Breast epithelium (tissue), 4 donors: ENCODE measurements around the gene PROK2. TPM values are rescaled to one million over a fixed set of nuclear protein-coding genes. Genes with fewer than 3 reads are reported as not detected.

Experiments used
- DNase-seq, 2 donors: peaks; one replicate each; pipeline ENCODE4 v3.0.0-alpha.2; 2019; ENCODE audit warnings: low spot score in 2 of 2
- H3K27ac ChIP-seq, 2 donors: fragments of 200-600 bp; sonication (generic) in 1 of 2; one replicate each; pipeline ENCODE4 v1.5.1; 2016 to 2019; ENCODE audit warnings: mild to moderate bottlenecking in 1 of 2
- H3K27me3 ChIP-seq, 2 donors: fragments of 200-600 bp; sonication (generic) in 1 of 2; one replicate each; pipeline versions ENCODE4 v1.5.1 to v1.6.0; 2017 to 2019; ENCODE audit warnings: control low read depth in 1 of 2, mild to moderate bottlenecking in 1 of 2
- H3K36me3 ChIP-seq: fragments of 200-600 bp; one replicate; pipeline ENCODE4 v1.5.1; 2019
- H3K4me1 ChIP-seq, 2 donors: fragments of 200-600 bp; sonication (generic); one replicate each; pipeline ENCODE4 v1.5.1; 2016 to 2019; ENCODE audit warnings: control low read depth in 1 of 2
- H3K4me3 ChIP-seq, 3 donors: fragments of 200-600 bp; sonication (generic); 1 replicate in 2 of 3; 2 replicates in 1 of 3; pipeline ENCODE4 v1.5.1; 2016 to 2019; ENCODE audit warnings: mild to moderate bottlenecking in 3 of 3, moderate library complexity in 2 of 3
- H3K9me3 ChIP-seq, 2 donors: fragments of 200-600 bp; sonication (generic) in 1 of 2; one replicate each; pipeline ENCODE4 v1.5.1; 2016 to 2019; ENCODE audit warnings: control low read depth in 1 of 2
- CTCF ChIP-seq, 3 donors: fragments of 450-650 bp; IDR thresholded peaks; one replicate each; pipeline ENCODE4 v1.5.1; 2016 to 2017; ENCODE audit warnings: antibody characterized with exemption in 3 of 3, mild to moderate bottlenecking in 3 of 3, moderate library complexity in 3 of 3
- POLR2A ChIP-seq: fragments of 450-650 bp; IDR thresholded peaks from one replicate; pipeline ENCODE4 v1.6.1; 2016; ENCODE audit warnings: antibody characterized with exemption, mild to moderate bottlenecking, moderate library complexity
- POLR2AphosphoS5 ChIP-seq, 3 donors: sonication (generic); formaldehyde crosslinking; IDR thresholded peaks; one replicate each; pipeline ENCODE4 v1.6.1; 2017; ENCODE audit warnings: antibody characterized with exemption in 3 of 3
- intact Hi-C: fragments of 100-400 bp; cut with DNase I; formaldehyde crosslinking; loops from one replicate; pipeline ENCODE4 v1.15.1; 2023; ENCODE audit warnings: low total_unique reads
- total RNA-seq, 3 donors: library from RNA; depleted of rRNA; stranded (reverse); fragments of >200 nt; gene quantifications; one replicate each; pipeline ENCODE4 v1.1.0, GENCODE V29; 2016

Gene PROK2
- total RNA-seq, 3 donors from 2014 or later: not detected

- Histone ChIP-seq H3K27ac (no peak overlapping the region), H3K4me1 (no peaks in the 10 kb centered on the region), H3K9me3 (no peaks in the 10 kb centered on the region), H3K36me3 (no peaks in the 10 kb centered on the region), H3K27me3 (peaks cover 0 to 3% of the 10 kb centered on the region in 2 donors), H3K4me3 (no peak overlapping the region)
- TF ChIP-seq CTCF (IDR thresholded peaks at IDR 0.05): no peak
- no peak for TF ChIP-seq POLR2AphosphoS5 (IDR thresholded peaks at IDR 0.05)
- no peak for TF ChIP-seq POLR2A
- no peak for DNase-seq
- intact Hi-C loops: no loop called here
Observed at GRCh38 chr3:71809321-71810026, 24.5 kb upstream of the PROK2 start.

- intact Hi-C loops: no loop called here
- Histone ChIP-seq H3K4me1 (no peaks in the 10 kb centered on the region), H3K36me3 (no peaks in the 10 kb centered on the region)
Observed at GRCh38 chr3:71806736-71807135, 21.8 kb upstream of the PROK2 start.

GRCh38 chr3:71805691-71806090 is 20.7 kb upstream of the PROK2 start:
- peaks cover 0 to 3% of the 10 kb centered on the region in 2 donors for H3K27me3 ChIP-seq
- H3K9me3 ChIP-seq: no peaks in the 10 kb centered on the region
- no peaks in the 10 kb centered on the region for H3K36me3 ChIP-seq
- intact Hi-C loops: loop anchor here (2.0 kb wide), 1 partner anchor 77 kb away; no protein-coding TSS in a partner anchor
- no peak for DNase-seq
- TF ChIP-seq POLR2AphosphoS5 (IDR thresholded peaks at IDR 0.05) (no peak), CTCF (IDR thresholded peaks at IDR 0.05) (no peak), POLR2A (no peak)
- no peak overlapping the region for H3K4me3 ChIP-seq
- no peaks in the 10 kb centered on the region for H3K4me1 ChIP-seq
- H3K27ac ChIP-seq: no peak overlapping the region

More at GRCh38 chr3:71806736-71807135, 21.8 kb upstream of the PROK2 start:
- Histone ChIP-seq H3K4me3 (no peak overlapping the region), H3K9me3 (no peaks in the 10 kb centered on the region), H3K27ac (no peak overlapping the region), H3K27me3 (peaks cover 0 to 3% of the 10 kb centered on the region in 2 donors)
- TF ChIP-seq POLR2A (no peak), POLR2AphosphoS5 (IDR thresholded peaks at IDR 0.05) (no peak), CTCF (IDR thresholded peaks at IDR 0.05) (no peak)
- DNase-seq: no peak

- Histone ChIP-seq H3K4me1 (no peaks in the 10 kb centered on the region), H3K9me3 (no peaks in the 10 kb centered on the region), H3K27me3 (peaks cover 0 to 3% of the 10 kb centered on the region in 2 donors), H3K36me3 (no peaks in the 10 kb centered on the region), H3K27ac (no peak overlapping the region), H3K4me3 (no peak overlapping the region)
- intact Hi-C loops: loop anchor here (2.0 kb wide), 1 partner anchor 78 kb away; no protein-coding TSS in a partner anchor
- DNase-seq: no peak
- TF ChIP-seq CTCF (IDR thresholded peaks at IDR 0.05): no peak
- no peak for TF ChIP-seq POLR2AphosphoS5 (IDR thresholded peaks at IDR 0.05)
- TF ChIP-seq POLR2A: no peak
Observed at GRCh38 chr3:71805199-71805598, 20.3 kb upstream of the PROK2 start.

- no peaks in the 10 kb centered on the region for H3K4me1 ChIP-seq
- no peak overlapping the region for H3K27ac ChIP-seq
- no peak overlapping the region for H3K4me3 ChIP-seq
- intact Hi-C loops: no loop called here
- DNase-seq: no peak
- no peaks in the 10 kb centered on the region for H3K9me3 ChIP-seq
- peaks cover 0 to 3% of the 10 kb centered on the region in 2 donors for H3K27me3 ChIP-seq
- TF ChIP-seq CTCF (IDR thresholded peaks at IDR 0.05) (no peak), POLR2A (no peak), POLR2AphosphoS5 (IDR thresholded peaks at IDR 0.05) (no peak)
- H3K36me3 ChIP-seq: no peaks in the 10 kb centered on the region
Observed at GRCh38 chr3:71803248-71803647, 18.3 kb upstream of the PROK2 start.
